ENCODE measurements around the gene VIM.

DNA sequence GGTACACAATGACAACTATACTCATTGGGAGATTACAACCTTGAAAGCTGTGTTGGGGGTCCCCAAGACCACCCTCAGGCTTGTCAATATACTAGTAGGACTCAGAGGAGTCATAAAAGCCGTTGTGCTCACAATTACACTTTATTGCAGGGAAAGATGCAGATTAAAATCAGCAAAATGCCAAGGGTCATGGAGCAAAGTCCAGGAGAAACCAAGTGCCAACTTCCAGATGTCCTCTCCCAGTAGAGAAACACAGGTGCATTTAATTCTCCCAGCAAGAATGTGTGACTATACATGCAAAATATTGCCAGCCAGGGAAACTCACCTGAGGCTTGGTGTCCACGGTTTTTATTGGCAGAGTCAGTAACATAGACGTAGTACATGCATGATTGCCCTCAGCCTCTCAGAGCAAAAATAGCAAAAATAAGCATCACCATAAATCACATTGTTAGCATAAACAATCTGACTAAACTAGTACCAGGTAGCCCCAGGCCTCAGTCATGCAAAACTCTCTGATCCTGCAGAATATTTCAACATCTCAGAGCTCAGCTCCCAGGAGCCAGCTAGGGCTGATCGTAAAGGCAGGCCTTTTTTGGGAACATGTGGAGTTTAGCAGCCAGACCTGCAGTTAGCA lies 50.7 kb downstream of the VIM start:
- TF ChIP-seq RAD21 (IDR thresholded peaks at IDR 0.05; ENCODE audit: low read depth), result no peak
- TF ChIP-seq POLR2A (IDR thresholded peaks at IDR 0.05; ENCODE audit: borderline replicate concordance, extremely low read depth, insufficient read depth, insufficient read length), result no peak
- no peak for TF ChIP-seq CEBPB (IDR thresholded peaks at IDR 0.05; ENCODE audit: low read depth)
- TF ChIP-seq EZH2phosphoT487 (IDR thresholded peaks at IDR 0.05; ENCODE audit: borderline replicate concordance), result no peak
- TF ChIP-seq, protein P1, sequence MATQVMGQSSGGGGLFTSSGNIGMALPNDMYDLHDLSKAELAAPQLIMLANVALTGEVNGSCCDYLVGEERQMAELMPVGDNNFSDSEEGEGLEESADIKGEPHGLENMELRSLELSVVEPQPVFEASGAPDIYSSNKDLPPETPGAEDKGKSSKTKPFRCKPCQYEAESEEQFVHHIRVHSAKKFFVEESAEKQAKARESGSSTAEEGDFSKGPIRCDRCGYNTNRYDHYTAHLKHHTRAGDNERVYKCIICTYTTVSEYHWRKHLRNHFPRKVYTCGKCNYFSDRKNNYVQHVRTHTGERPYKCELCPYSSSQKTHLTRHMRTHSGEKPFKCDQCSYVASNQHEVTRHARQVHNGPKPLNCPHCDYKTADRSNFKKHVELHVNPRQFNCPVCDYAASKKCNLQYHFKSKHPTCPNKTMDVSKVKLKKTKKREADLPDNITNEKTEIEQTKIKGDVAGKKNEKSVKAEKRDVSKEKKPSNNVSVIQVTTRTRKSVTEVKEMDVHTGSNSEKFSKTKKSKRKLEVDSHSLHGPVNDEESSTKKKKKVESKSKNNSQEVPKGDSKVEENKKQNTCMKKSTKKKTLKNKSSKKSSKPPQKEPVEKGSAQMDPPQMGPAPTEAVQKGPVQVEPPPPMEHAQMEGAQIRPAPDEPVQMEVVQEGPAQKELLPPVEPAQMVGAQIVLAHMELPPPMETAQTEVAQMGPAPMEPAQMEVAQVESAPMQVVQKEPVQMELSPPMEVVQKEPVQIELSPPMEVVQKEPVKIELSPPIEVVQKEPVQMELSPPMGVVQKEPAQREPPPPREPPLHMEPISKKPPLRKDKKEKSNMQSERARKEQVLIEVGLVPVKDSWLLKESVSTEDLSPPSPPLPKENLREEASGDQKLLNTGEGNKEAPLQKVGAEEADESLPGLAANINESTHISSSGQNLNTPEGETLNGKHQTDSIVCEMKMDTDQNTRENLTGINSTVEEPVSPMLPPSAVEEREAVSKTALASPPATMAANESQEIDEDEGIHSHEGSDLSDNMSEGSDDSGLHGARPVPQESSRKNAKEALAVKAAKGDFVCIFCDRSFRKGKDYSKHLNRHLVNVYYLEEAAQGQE (IDR thresholded peaks at IDR 0.05; ENCODE audit: low read depth), result no peak
- TF ChIP-seq, protein P2, sequence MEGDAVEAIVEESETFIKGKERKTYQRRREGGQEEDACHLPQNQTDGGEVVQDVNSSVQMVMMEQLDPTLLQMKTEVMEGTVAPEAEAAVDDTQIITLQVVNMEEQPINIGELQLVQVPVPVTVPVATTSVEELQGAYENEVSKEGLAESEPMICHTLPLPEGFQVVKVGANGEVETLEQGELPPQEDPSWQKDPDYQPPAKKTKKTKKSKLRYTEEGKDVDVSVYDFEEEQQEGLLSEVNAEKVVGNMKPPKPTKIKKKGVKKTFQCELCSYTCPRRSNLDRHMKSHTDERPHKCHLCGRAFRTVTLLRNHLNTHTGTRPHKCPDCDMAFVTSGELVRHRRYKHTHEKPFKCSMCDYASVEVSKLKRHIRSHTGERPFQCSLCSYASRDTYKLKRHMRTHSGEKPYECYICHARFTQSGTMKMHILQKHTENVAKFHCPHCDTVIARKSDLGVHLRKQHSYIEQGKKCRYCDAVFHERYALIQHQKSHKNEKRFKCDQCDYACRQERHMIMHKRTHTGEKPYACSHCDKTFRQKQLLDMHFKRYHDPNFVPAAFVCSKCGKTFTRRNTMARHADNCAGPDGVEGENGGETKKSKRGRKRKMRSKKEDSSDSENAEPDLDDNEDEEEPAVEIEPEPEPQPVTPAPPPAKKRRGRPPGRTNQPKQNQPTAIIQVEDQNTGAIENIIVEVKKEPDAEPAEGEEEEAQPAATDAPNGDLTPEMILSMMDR (IDR thresholded peaks at IDR 0.05 in 2 of 3, conservative IDR thresholded peaks at IDR 0.05 in 1 of 3; ENCODE audit: borderline replicate concordance in 1 of 3, insufficient read depth in 1 of 3, low read depth in 2 of 3, low read length in 2 of 3), result no peak
- no peak for TF ChIP-seq SP1 (IDR thresholded peaks at IDR 0.05; ENCODE audit: low read depth)
- no peak for TF ChIP-seq SRF (IDR thresholded peaks at IDR 0.05; ENCODE audit: low read depth)
- no peak for TF ChIP-seq TCF7L2 (IDR thresholded peaks at IDR 0.05; ENCODE audit: borderline replicate concordance, extremely low read depth, insufficient read depth, insufficient read length)
- TF ChIP-seq ZNF274 (IDR thresholded peaks at IDR 0.05; ENCODE audit: low read depth, low read length), result no peak
- TF ChIP-seq EZH2 (IDR thresholded peaks at IDR 0.05), result no peak
- TF ChIP-seq SIN3A (IDR thresholded peaks at IDR 0.05; ENCODE audit: low read depth), result no peak
- TF ChIP-seq JUND (IDR thresholded peaks at IDR 0.05), result no peak

Measured in HCT116 (cell line).